SK-N-SH (cell line): ENCODE measurements around the gene HOXA4. TPM values are rescaled to one million over a fixed set of nuclear protein-coding genes. Genes with fewer than 3 reads are reported as not detected.

Source experiments
- CTCF ChIA-PET: fragments of 300-600, 350-600 bp; formaldehyde crosslinking; extraction: SDS; loops from one replicate; lab custom pipeline; 2021; lab: Yijun Ruan, JAX
- POLR2A ChIA-PET: fragments of 350-600 bp; sonication (Branson Sonifier 250); formaldehyde crosslinking; extraction: SDS; loops from one replicate; lab custom pipeline; 2020; ENCODE audit warnings: antibody characterized with exemption, inconsistent platforms; lab: Yijun Ruan, JAX
- DNase-seq: peaks from one replicate; pipeline ENCODE4 v3.0.0; 2012
- H2AFZ ChIP-seq: fragments of 200-600 bp; sonication (generic); 2 replicates; pipeline ENCODE4 v1.8.1; 2016; ENCODE audit warnings: antibody characterized with exemption, mild to moderate bottlenecking, low read depth
- H3F3A ChIP-seq: fragments of 200-600 bp; sonication (generic); replicated peaks from 2 replicates; pipeline ENCODE3; 2016; ENCODE audit warnings: antibody characterized with exemption, mild to moderate bottlenecking; ENCODE audit not compliant: insufficient read depth
- H3K27ac ChIP-seq, 2 experiments: fragments of 200-500 bp in 1 of 2; fragments of 200-600 bp in 1 of 2; sonication (Bioruptor generic) in 1 of 2; sonication (generic), shearing (Covaris generic) in 1 of 2; 2 replicates each; pipeline versions ENCODE4 v1.5.1 to v1.6.1; 2014 to 2016; ENCODE audit warnings: low read depth in 2 of 2, inconsistent platforms in 1 of 2, low read length in 1 of 2, mild to moderate bottlenecking in 1 of 2, mixed read lengths in 1 of 2
- H3K27me3 ChIP-seq: fragments of 200-600 bp; sonication (generic), shearing (Covaris generic); 2 replicates; pipeline ENCODE4 v1.6.1; 2016; ENCODE audit warnings: mixed run types; ENCODE audit not compliant: insufficient read depth
- H3K36me3 ChIP-seq, 2 experiments: fragments of 200-500 bp in 1 of 2; fragments of 200-600 bp in 1 of 2; sonication (Bioruptor generic) in 1 of 2; sonication (generic) in 1 of 2; replicated peaks in 1 of 2; 2 replicates each; pipeline versions ENCODE3 to v1.5.1; 2014 to 2016; ENCODE audit warnings: low read length in 1 of 2, mild to moderate bottlenecking in 1 of 2; ENCODE audit not compliant: insufficient read depth in 2 of 2, control insufficient read depth in 1 of 2
- H3K4me1 ChIP-seq, 2 experiments: fragments of 200-500 bp in 1 of 2; fragments of 200-600 bp in 1 of 2; sonication (Bioruptor generic) in 1 of 2; sonication (generic), shearing (Covaris generic) in 1 of 2; 2 replicates each; pipeline versions ENCODE4 v1.5.1 to v1.6.1; 2014 to 2016; ENCODE audit warnings: low read depth in 1 of 2, low read length in 1 of 2, mixed run types in 1 of 2; ENCODE audit not compliant: insufficient read depth in 2 of 2, control insufficient read depth in 1 of 2
- H3K4me2 ChIP-seq: fragments of 200-600 bp; sonication (generic), shearing (Covaris generic); 2 replicates; pipeline ENCODE4 v1.6.1; 2017; ENCODE audit warnings: mixed run types
- H3K4me3 ChIP-seq, 2 experiments: fragments of 200-500 bp in 1 of 2; fragments of 200-600 bp in 1 of 2; sonication (Bioruptor generic) in 1 of 2; sonication (generic), shearing (Covaris generic) in 1 of 2; 2 replicates each; pipeline versions ENCODE4 v1.5.1 to v1.8.1; 2014 to 2016; ENCODE audit warnings: low read depth in 2 of 2, inconsistent platforms in 1 of 2, low read length in 1 of 2, mild to moderate bottlenecking in 1 of 2, mixed read lengths in 1 of 2, moderate library complexity in 1 of 2
- H3K79me2 ChIP-seq: fragments of 200-600 bp; sonication (generic); 2 replicates; pipeline ENCODE4 v1.8.1; 2017; ENCODE audit warnings: mild to moderate bottlenecking; ENCODE audit not compliant: insufficient read depth
- H3K9ac ChIP-seq: fragments of 200-600 bp; sonication (generic); 2 replicates; pipeline ENCODE4 v1.6.1; 2017; ENCODE audit warnings: mixed run types
- H3K9me2 ChIP-seq: fragments of 200-600 bp; sonication (generic); 2 replicates; pipeline ENCODE4 v1.6.1; 2017; ENCODE audit warnings: mixed run types
- H3K9me3 ChIP-seq: fragments of 200-600 bp; sonication (generic); 2 replicates; pipeline ENCODE4 v1.6.1; 2017; ENCODE audit warnings: mixed run types, mild to moderate bottlenecking, moderate library complexity
- H4K20me1 ChIP-seq: fragments of 200-600 bp; sonication (generic); 2 replicates; pipeline ENCODE4 v1.6.1; 2017; ENCODE audit warnings: mild to moderate bottlenecking, mixed run types; ENCODE audit not compliant: insufficient read depth
- FOXJ3 ChIP-seq: sonication (generic); formaldehyde crosslinking; IDR thresholded peaks from 2 replicates; pipeline ENCODE4 v1.5.1; 2020; ENCODE audit warnings: mild to moderate bottlenecking, missing genetic modification reagents
- GATA2 ChIP-seq: sonication (generic); formaldehyde crosslinking; IDR thresholded peaks from 2 replicates; pipeline ENCODE4 v1.5.0; 2020; ENCODE audit warnings: mild to moderate bottlenecking, missing genetic modification reagents
- MEF2A ChIP-seq: IDR thresholded peaks from 2 replicates; pipeline ENCODE4 v1.4.0; 2012; ENCODE audit warnings: low read depth, borderline replicate concordance
- MXI1 ChIP-seq: IDR thresholded peaks from 2 replicates; pipeline ENCODE4 v1.6.1; 2012; ENCODE audit warnings: mild to moderate bottlenecking, low read depth, low read length, improper control_type of control experiment
- RAD21 ChIP-seq: IDR thresholded peaks from 2 replicates; pipeline ENCODE4 v1.6.1; 2012; ENCODE audit warnings: mild to moderate bottlenecking, low read length
- RCOR1 ChIP-seq: fragments of 150-350 bp; IDR thresholded peaks from 2 replicates; pipeline ENCODE4 v1.6.1; 2017; ENCODE audit warnings: antibody characterized with exemption, low read length
- RFX5 ChIP-seq: IDR thresholded peaks from 2 replicates; pipeline ENCODE4 v1.6.1; 2012; ENCODE audit warnings: mild to moderate bottlenecking, improper control_type of control experiment, low read length
- RXRA ChIP-seq: IDR thresholded peaks from 2 replicates; pipeline ENCODE4 v1.4.0; 2012; ENCODE audit warnings: low read depth, mild to moderate bottlenecking, borderline replicate concordance
- SMC3 ChIP-seq: IDR thresholded peaks from 2 replicates; pipeline ENCODE4 v1.6.1; 2012; ENCODE audit warnings: low read depth, low read length, improper control_type of control experiment
- YY1 ChIP-seq: IDR thresholded peaks from 2 replicates; pipeline ENCODE4 v1.4.0; 2012; ENCODE audit warnings: low read depth, mild to moderate bottlenecking
- WGBS: methylation state at CpG from one replicate; pipeline ENCODE4 v1.1.6; 2017; ENCODE audit warnings: low lambda C conversion rate; 5-methylcytosine and 5-hydroxymethylcytosine counted together
- polyA plus RNA-seq, 3 experiments: library from polyadenylated mRNA; depleted of rRNA; stranded (reverse); fragments of >200 nt; gene quantifications; 2 replicates each; pipeline ENCODE4 v1.2.3, GENCODE V29; 2012
- TF ChIP-seq, protein P1 (sequence below): IDR thresholded peaks from 2 replicates; pipeline ENCODE4 v1.6.1; 2012; ENCODE audit warnings: mild to moderate bottlenecking, low read depth, low read length, moderate library complexity
- TF ChIP-seq, protein P2 (sequence below): fragments of 150-350 bp; IDR thresholded peaks from 2 replicates; pipeline ENCODE4 v1.6.1; 2016; ENCODE audit warnings: mild to moderate bottlenecking, low read depth, low read length
- TF ChIP-seq, protein P3 (sequence below): IDR thresholded peaks from 2 replicates; pipeline ENCODE4; 2012
- TF ChIP-seq, protein P4 (sequence below): IDR thresholded peaks from 2 replicates; pipeline ENCODE4 v1.4.0; 2012; ENCODE audit warnings: low read depth

HOXA4 gene
- polyA plus RNA-seq, 1 of the 3 experiments (the other 2 are of a cell fraction): not detected

DNA sequence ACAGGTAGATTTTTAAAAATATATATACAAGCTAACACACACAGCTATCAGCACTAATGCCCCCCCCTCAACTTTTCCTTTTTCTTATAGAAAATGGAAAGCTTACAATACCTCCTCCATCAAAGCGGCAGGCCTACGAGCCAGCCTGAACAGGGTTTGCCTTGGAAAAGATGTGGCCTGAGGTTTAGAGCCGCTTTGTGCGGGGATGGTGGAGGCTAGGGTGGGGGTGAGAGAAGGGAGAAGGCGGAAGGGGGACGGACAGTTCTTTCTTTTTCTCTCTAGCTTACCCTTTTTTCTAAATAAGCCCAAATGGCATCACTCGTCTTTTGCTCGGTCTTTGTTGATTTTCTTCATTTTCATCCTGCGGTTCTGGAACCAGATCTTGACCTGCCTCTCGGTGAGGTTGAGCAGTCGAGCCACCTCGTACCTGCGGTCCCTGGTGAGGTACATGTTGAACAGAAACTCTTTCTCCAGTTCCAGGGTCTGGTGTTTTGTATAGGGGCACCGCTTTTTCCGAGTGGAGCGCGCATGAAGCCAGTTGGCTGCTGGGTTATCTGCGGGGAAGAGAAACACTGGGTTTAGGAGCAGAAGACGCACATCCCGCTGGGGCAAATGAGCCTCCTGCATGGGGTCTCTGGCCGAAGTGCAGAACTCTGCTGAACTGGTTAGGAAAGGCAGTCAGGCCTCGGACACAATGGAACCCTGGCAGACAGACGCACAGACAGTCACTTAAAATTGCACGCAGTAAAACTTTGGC is 32.9 kb upstream of the HOXA4 start:
- no peak for DNase-seq
- CTCF ChIA-PET: interaction anchor here (0.6 to 12.1 kb wide), 12 partner anchors 11 to 1349 kb away, joined by 3 to 270 read pairs (median 6); partner anchors contain the start of genes HOXA10, HOXA3, HOXA5 and HOXA6
- no peaks in the 10 kb centered on the region for H3K9me2 ChIP-seq
- TF ChIP-seq, protein P1, sequence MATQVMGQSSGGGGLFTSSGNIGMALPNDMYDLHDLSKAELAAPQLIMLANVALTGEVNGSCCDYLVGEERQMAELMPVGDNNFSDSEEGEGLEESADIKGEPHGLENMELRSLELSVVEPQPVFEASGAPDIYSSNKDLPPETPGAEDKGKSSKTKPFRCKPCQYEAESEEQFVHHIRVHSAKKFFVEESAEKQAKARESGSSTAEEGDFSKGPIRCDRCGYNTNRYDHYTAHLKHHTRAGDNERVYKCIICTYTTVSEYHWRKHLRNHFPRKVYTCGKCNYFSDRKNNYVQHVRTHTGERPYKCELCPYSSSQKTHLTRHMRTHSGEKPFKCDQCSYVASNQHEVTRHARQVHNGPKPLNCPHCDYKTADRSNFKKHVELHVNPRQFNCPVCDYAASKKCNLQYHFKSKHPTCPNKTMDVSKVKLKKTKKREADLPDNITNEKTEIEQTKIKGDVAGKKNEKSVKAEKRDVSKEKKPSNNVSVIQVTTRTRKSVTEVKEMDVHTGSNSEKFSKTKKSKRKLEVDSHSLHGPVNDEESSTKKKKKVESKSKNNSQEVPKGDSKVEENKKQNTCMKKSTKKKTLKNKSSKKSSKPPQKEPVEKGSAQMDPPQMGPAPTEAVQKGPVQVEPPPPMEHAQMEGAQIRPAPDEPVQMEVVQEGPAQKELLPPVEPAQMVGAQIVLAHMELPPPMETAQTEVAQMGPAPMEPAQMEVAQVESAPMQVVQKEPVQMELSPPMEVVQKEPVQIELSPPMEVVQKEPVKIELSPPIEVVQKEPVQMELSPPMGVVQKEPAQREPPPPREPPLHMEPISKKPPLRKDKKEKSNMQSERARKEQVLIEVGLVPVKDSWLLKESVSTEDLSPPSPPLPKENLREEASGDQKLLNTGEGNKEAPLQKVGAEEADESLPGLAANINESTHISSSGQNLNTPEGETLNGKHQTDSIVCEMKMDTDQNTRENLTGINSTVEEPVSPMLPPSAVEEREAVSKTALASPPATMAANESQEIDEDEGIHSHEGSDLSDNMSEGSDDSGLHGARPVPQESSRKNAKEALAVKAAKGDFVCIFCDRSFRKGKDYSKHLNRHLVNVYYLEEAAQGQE: no peak
- TF ChIP-seq RCOR1 (no peak), FOXJ3 (CRISPR knock-in tag) (no peak), RXRA (no peak), MEF2A (no peak), GATA2 (CRISPR knock-in tag) (no peak), RAD21 (no peak), YY1 (no peak), MXI1 (no peak), RFX5 (no peak), SMC3 (no peak)
- TF ChIP-seq, protein P2, sequence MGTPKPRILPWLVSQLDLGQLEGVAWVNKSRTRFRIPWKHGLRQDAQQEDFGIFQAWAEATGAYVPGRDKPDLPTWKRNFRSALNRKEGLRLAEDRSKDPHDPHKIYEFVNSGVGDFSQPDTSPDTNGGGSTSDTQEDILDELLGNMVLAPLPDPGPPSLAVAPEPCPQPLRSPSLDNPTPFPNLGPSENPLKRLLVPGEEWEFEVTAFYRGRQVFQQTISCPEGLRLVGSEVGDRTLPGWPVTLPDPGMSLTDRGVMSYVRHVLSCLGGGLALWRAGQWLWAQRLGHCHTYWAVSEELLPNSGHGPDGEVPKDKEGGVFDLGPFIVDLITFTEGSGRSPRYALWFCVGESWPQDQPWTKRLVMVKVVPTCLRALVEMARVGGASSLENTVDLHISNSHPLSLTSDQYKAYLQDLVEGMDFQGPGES: no peak
- TF ChIP-seq, protein P3, sequence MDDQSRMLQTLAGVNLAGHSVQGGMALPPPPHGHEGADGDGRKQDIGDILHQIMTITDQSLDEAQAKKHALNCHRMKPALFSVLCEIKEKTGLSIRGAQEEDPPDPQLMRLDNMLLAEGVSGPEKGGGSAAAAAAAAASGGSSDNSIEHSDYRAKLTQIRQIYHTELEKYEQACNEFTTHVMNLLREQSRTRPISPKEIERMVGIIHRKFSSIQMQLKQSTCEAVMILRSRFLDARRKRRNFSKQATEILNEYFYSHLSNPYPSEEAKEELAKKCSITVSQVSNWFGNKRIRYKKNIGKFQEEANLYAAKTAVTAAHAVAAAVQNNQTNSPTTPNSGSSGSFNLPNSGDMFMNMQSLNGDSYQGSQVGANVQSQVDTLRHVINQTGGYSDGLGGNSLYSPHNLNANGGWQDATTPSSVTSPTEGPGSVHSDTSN: no peak
- TF ChIP-seq, protein P4, sequence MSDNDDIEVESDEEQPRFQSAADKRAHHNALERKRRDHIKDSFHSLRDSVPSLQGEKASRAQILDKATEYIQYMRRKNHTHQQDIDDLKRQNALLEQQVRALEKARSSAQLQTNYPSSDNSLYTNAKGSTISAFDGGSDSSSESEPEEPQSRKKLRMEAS: no peak
- H3K4me2 ChIP-seq: no peak overlapping the region
- H3F3A ChIP-seq: peaks cover 13% of the 10 kb centered on the region
- peaks cover 3% of the 10 kb centered on the region for H4K20me1 ChIP-seq
- 39% methylated on average over 24 of the region's 24 CpGs for WGBS
- POLR2A ChIA-PET: no interaction called here
- H3K27ac ChIP-seq: no peak overlapping the region
- H3K36me3 ChIP-seq: no peaks in the 10 kb centered on the region
- H3K9me3 ChIP-seq: no peaks in the 10 kb centered on the region
- H3K79me2 ChIP-seq: no peaks in the 10 kb centered on the region
- H3K27me3 ChIP-seq: peaks cover 91% of the 10 kb centered on the region
- H3K9ac ChIP-seq: no peak overlapping the region
- no peak overlapping the region for H2AFZ ChIP-seq
- H3K4me3 ChIP-seq: no peak overlapping the region
- peaks cover 0 to 8% of the 10 kb centered on the region in 2 experiments; a peak in 1 of 4 replicates for H3K4me1 ChIP-seq
